Occipital lobe (tissue), 2 donors: Measurements from ENCODE around the gene CNTNAP2. TPM values are rescaled to one million over a fixed set of nuclear protein-coding genes. Genes with fewer than 3 reads are reported as not detected.

Experiments used
- DNase-seq: peaks from one replicate; lab custom pipeline; 2025; lab: John Stamatoyannopoulos, UW
- total RNA-seq: library from RNA; depleted of rRNA; stranded (reverse); fragments of >200 nt; gene quantifications from one replicate; pipeline ENCODE4 v1.2.3, GENCODE V29; 2014

Gene CNTNAP2
- total RNA-seq, 1 donor from 2014 or later = 37.3 TPM

GRCh38 chr7:148011753-148012152 is 1895.2 kb downstream of the CNTNAP2 start:
- DNase-seq = no peak

DNA sequence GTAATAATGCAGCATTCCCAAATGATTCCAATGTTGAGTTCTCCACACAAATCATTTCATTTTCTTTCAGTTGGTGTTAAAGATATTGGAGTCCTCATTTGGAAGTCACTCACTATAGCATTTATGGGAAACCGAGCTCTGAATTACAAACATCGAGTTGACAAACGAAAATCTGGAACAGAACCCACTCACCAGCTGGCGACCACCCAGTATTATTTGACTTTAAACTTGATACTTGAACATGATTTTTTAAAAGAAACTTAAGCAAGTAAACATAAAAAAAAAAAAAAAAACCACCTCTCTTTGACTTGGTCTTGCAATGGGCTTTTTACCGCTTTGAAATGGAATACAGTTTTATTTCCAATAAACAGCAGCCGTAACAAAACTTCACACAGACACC is 1897.4 kb downstream of the CNTNAP2 start:
- DNase-seq = no peak

DNA sequence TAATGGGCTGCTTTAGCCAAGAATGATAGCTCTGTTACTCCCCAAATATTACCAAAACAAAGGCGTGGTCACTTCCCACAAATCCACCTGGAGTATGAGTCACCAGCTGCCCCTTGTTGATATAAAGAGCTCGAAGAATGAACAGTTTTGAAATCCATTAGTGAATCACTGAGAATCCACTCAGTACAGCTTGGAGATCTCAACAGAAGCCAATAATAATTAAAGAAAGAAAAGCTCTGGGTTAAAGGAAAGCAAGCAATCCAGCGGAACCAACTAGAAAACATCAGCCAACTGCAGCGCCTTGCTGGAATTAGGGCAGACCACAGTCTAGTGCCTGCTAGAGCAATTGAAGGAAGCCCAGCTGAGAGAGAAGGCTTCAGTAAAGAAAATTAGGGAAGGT is 1897.9 kb downstream of the CNTNAP2 start:
- no peak for DNase-seq

DNA sequence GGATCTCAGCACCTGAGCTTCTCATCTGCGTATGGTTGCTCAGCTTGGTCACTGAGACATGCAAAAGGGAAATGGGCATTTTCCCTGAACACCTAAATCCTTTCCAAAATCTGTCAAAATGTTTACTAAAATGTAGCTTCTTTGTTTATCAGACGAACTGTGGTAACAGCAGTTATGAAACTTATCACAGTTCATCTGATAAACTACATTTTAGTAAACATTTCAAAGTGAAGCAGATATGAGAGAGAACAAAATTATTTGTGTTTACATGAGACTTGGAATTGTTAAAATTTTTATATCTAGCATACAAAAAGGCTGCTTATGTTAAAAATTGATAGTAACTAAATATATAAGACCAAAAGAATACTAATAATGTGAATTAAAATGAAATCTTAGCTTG is 1900.5 kb downstream of the CNTNAP2 start:
- no peak for DNase-seq

DNA sequence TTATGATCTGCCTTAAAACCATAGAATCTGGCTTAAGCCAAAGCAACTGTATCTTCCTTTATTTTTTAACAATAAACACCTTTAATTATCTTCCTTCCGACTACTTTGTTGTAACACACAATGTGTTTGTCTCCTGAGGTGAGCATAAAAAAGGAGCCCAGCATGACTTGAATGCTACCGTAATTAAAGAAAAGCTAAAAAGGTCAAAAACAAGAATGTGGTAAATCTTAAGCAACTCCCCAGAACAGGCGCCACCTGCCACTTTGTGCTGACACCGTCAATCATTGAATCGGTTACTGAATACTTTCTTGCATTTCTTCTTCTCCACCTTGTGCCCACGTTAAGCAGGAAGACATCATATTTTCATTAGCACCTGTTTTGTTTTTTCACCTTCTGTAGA is 1904.1 kb downstream of the CNTNAP2 start:
- DNase-seq = no peak

DNA sequence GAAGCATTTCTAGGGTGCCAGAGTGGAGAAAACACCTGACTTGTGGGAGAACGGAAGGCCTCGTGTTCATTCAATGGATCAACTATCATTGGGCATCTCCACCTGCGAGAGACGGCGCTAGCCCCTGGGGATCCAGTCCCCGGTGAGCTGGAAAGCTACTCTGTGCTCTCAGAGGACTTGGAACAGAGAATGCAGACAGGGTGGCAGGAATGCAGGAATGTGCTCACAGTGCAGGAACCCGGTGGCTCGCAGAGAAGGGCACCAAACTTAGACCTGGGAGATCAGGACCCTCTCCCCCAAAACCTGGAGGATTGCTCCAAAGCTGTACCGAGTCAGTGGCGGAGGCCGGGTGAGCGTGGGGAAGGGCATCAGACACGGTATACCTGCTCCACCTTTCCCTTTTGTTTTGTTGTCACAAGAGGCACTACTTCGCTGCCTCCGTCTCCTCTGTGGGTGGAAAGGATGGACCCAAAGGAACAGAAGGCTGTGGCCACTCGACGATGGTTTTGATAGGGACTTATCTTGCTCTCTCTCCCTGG is 1905.0 kb downstream of the CNTNAP2 start:
- DNase-seq = no peak

DNA sequence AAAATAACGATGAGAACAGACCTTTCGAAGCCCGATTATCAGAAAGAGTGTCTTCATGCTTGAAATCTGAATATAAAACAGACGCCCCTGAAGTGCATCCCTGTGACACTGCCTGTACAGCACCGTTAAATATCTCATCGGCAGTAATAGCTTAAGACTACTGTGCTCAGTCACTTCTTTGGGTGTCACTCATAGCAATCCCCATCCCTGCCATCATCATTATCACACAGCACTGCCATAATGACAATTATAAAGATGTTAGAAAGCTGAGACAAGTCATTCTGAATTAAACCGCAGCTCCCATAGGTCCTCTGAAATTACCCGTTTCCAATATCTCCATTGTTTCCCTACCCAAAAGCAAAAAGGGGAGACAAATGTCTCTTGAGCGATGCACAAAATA is 1906.2 kb downstream of the CNTNAP2 start:
- DNase-seq = no peak

DNA sequence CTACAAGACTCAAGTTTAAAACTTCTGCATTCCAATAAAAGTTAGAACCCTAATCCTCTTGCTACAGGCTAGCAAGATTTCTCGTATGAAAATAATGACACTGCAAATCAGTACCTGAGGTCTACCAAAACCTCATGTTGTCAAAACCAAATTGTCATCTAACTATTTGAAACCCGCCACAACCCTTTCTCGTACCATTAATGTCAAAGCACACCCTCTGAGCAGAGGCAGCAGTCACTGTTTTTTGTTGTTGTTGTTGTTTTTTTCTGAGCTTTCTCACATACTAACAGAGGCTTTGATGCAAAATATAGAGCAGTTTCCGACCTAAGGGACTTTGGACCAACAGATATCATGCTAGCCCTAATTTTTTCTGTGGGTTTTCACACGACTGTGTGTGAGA is 1910.1 kb downstream of the CNTNAP2 start:
- no peak for DNase-seq

DNA sequence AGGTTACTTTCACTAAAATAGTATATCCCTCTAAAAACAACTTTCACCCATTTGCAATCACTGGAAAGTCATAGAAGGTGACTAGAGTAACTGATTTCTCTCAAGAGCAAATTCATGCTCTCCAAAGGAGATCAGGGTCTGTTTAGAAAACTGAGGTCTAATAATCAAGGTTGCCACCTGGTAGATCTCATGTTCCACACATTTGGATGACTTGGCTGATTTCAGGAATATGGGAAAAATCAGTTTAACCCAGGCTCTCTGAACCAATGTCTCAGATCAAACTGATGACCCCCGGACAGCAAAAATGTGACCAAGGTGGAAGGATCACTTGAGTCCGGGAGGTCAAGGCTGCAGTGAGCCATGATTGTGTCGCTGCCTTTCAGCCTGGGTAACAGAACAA is 1911.6 kb downstream of the CNTNAP2 start:
- DNase-seq = no peak

DNA sequence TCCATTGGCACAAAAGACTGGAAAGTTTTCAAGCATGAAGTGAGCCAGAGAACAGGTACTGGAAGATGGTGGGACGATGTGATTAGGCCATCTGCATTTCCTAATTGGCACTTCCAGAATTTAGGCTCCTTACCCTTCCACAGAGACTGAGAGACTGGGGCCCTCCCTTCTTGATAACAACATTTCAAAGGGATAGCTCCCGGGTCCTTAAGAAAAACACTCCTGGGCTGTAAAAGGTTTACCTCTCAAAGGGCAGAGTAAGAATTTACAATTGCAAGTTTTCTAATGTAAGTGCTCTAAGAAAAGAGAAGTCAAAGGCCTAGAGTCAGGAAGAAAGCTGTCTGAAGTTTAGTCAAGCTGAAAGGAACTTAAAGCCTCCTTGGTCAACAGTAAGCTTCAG is 1914.4 kb downstream of the CNTNAP2 start:
- DNase-seq = no peak

DNA sequence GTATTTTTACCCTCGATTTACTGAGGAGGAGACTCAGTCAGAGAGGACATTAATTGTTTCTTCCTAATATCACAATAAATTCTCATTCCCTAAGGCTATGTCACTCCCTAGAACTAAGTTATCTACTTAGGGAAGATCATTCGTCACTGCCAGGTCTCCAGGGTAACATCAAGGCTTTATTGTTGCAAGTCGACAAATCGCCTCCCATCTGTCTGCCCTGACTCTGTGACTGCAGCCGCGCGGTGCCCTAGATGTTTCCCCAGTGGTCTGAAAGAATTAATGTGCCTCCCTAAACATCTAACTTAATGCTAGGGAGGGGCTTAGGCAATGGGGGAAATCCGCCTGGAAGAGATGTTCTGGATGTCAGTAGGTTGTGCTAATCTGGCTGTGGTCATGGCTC is 1915.2 kb downstream of the CNTNAP2 start:
- DNase-seq = no peak

- no peak for DNase-seq
Observed at GRCh38 chr7:148035950-148036349, 1919.3 kb downstream of the CNTNAP2 start.

GRCh38 chr7:148037044-148037443 is 1920.4 kb downstream of the CNTNAP2 start:
- no peak for DNase-seq

- DNase-seq = no peak
Observed at GRCh38 chr7:148041156-148041555, 1924.6 kb downstream of the CNTNAP2 start.

- no peak for DNase-seq
Observed at GRCh38 chr7:148042935-148043631, 1926.5 kb downstream of the CNTNAP2 start.

DNA sequence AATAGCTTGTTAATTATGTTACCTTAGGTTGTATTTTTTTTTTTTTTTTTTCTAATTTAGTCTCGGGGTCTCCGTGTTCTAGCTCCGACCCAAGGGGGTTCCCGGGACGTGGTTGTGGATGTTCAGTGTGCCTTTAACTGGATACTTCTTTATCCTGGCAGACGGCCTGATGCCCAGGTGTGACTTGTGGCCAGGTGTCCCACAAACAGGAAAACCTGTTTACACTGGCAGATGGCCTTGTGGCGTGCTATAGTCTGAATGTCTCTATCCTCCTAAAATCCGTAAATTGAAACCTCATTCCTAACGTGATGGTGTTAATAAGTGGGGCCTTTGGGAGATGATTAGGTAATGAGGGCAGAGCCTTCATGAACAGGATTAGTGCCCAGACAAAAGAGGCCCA is 1927.6 kb downstream of the CNTNAP2 start:
- DNase-seq = no peak

GRCh38 chr7:148045521-148045920 is 1928.9 kb downstream of the CNTNAP2 start:
- DNase-seq = no peak

DNA sequence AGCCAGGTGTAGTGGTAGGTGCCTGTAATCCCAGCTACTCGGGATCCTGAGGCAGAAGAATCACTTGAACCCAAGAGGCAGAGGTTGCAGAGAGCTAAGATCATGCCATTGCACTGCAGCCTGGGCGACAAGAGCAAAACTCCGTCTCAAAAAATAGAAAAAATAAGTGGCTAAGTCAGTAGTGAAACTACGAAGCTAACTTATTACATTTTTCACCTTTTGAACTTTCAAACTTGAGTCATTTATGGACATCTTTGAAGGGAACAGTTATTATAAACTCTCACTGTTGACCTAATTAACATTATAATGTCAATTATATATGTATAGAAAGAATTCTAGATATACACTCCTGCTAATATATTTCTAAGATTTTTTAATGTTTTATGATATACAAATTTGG is 1932.5 kb downstream of the CNTNAP2 start:
- no peak for DNase-seq

DNA sequence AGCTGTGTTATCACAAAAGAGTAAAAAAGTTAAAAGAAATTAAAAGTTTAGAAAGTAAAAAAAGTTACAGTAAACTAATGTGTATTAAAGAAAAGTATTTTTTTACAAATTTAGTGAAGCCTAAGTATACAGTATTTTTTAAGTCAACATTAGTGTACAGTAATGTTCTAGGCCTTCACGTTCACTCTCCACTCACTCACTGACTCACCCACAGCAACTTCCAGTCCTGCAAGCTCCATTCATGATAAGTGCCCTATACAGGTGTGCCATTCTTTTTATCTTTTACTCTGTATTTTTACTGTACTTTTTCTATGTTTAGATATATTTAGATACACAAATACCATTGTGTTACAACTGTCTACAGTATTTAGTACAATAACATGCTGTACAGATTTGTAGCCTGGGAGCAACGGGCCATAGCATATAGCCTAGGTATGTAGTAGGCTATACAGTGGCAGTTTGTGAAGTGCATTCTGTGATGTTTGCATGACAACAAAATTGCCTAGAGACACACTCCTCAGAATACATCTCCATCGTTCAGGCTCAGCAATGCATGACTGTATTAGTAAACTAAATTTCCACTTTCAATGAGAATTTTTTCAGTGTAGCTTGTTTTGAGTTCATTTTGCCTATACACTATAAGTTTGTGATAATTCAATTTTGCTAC is 1934.0 kb downstream of the CNTNAP2 start:
- DNase-seq = no peak

GRCh38 chr7:148056406-148056805 is 1939.8 kb downstream of the CNTNAP2 start:
- DNase-seq = no peak

DNA sequence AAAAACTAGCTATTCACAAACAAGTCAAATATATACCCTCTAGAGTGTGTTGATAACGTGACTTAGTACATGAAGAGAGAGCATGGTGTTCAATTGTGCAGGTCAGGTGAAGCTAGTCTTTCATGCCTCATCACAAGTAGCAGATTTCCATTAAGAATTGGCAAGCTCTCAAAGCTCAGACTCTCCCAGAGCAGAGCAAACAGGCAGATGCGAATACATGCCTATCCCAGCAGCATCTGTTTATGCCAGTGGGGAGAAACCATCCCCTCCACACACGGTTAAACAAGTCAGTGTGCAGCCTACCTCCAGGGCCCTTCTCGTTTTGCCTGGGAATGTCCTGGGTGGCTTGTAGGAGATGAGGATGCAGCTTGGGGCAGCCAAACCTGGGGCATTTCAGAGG is 1941.5 kb downstream of the CNTNAP2 start:
- no peak for DNase-seq

GRCh38 chr7:148058753-148059152 is 1942.2 kb downstream of the CNTNAP2 start:
- DNase-seq = no peak

GRCh38 chr7:148060724-148061123 is 1944.1 kb downstream of the CNTNAP2 start:
- DNase-seq = no peak
